ENCODE data around the gene SLC8B1. TPM values are rescaled to one million over a fixed set of nuclear protein-coding genes. Genes with fewer than 3 reads are reported as not detected.

Gene SLC8B1
- polyA plus RNA-seq, 12 donors, result 10.6 to 19.5 (median 12.2) TPM; not detected in 1

Other genes starting within 250 kb of the SLC8B1 start
- gene RASAL1, start 199.3 kb downstream of the SLC8B1 start, polyA plus RNA-seq (ENCODE audit: insufficient read length in 12 of 12), result under 1 TPM in 8 of 12 donors, not detected in 4; 0.03 to 0.39 (median 0.09) TPM
- gene CFAP73, start 185.4 kb downstream of the SLC8B1 start, polyA plus RNA-seq (ENCODE audit: insufficient read length in 12 of 12), result under 1 TPM in 3 of 12 donors, not detected in 9; 0.14 to 0.65 (median 0.17) TPM
- 10 to 100 TPM in 11 of 12 donors, not detected in 1; 37.7 to 70.6 (median 52.6) TPM for gene DDX54, start 149.6 kb downstream of the SLC8B1 start, polyA plus RNA-seq (ENCODE audit: insufficient read length in 12 of 12)
- 10 to 100 TPM in 3 of 12 donors, 1 to 10 TPM in 8, not detected in 1; 6.4 to 15.7 (median 8.3) TPM for gene RITA1, start 149.4 kb downstream of the SLC8B1 start, polyA plus RNA-seq (ENCODE audit: insufficient read length in 12 of 12)
- gene TPCN1, start 113.6 kb downstream of the SLC8B1 start, polyA plus RNA-seq (ENCODE audit: insufficient read length in 12 of 12), result 10 to 100 TPM in 11 of 12 donors, not detected in 1; 17.8 to 50.9 (median 34.5) TPM
- 10 to 100 TPM in 11 of 12 donors, not detected in 1; 11.8 to 30.7 (median 13.9) TPM for gene PLBD2, start 23.5 kb upstream of the SLC8B1 start, polyA plus RNA-seq (ENCODE audit: insufficient read length in 12 of 12)
- gene SDS, start 68.8 kb upstream of the SLC8B1 start, polyA plus RNA-seq (ENCODE audit: insufficient read length in 12 of 12), result under 1 TPM in 4 of 12 donors, not detected in 8; 0.15 to 0.33 (median 0.26) TPM
- 1 to 10 TPM in 7 of 12 donors, under 1 TPM in 3, not detected in 2; 0.76 to 1.6 (median 1.2) TPM for gene SDSL, start 87.3 kb upstream of the SLC8B1 start, polyA plus RNA-seq (ENCODE audit: insufficient read length in 12 of 12)
- not detected for gene LHX5, start 136.8 kb upstream of the SLC8B1 start, polyA plus RNA-seq (ENCODE audit: insufficient read length in 12 of 12)